Stimulated activated CD8-positive, alpha-beta memory T cell treated with anti-CD3 and anti-CD28 coated beads, Interleukin-4, amount 100 ng/mL, for 48 hours (primary cell): ENCODE data around the gene CA12.
"Not testable (repeated sequence)": the region's sequence is repeated elsewhere in the genome, so short reads cannot be mapped to it uniquely, and the experiment has no call there.

Source experiments
- DNase-seq: peaks from one replicate; pipeline ENCODE4 v3.0.0-alpha.2; 2020

Gene CA12

DNA sequence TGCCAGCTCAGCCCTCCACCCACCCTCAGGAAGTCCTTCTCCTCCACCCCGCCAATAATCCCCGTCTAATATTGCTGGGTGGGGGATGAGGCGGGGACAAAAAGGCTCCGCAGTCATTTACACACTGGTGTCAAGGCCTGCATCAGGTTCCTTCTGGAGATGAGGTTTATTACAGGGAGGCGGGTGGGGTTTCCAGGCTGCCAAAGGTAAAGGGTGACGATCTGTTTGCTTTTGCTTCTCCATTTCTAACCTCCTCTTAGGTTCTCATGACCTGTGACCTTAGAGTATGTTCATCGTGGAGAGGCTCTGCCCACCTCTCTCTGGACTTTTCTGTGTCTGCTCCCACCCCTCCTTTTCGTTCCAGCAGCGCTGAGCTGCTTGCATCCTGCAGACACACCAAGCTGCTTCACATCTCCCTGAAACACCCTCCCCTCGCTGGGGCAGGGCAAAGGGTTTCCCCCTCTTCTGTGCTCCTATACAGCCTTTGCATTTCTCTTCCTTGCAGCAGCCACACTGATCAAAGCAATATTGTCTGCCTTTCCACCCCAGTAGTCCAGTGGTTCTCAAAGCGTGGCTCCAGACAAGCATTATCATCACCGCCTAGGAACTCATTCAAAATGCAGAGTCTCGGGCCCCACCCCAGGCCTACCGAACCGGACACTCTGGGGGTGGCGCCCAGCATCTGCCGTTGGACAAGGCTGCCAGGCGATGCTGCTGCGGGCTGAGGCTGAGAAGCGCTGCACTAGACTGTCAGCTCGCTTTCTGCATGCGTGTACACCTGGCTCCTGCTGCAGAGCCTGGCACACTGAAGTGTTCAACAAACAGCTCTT, 26.6 kb downstream of the CA12 start:
- no peak for DNase-seq

DNA sequence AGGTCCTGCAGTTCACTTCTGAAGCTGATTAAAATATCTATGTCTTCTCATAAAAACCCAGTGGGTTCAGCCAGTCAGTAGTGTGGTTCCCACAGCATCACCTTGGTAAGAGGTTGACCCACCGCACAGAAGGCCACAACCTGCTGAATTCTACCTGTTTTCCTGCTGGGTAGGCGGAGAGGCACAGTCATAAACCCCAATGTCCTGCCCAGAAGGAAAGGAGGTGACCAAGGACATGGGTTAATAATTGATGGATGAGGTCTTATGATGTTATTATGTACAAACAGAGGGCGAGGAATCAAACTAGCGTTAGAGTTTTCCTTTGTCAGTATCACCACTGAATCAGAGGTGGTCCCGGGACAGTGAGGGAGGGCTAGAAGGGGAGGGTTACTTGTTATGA, 27.8 kb downstream of the CA12 start:
- no peak for DNase-seq

DNA sequence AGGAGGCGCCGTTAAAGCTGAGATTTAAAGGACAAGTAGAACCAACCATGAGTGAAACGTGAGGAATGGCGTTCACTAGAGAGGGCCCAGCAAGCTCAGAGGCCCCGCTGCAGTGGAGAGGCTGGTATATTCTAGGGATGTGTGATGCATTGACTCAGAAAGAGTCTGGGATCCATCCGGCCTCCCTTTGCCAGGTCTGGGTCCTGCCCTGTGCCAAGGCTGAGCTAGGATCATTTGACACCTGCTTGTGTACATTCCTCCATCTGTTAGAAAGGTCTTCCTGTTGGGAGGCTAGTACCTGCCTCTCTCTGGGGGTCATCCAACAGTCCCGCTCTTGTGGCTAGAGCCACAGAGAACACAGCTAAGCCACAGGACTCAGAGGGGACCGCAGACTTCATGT, 28.4 kb downstream of the CA12 start:
- no peak for DNase-seq

DNA sequence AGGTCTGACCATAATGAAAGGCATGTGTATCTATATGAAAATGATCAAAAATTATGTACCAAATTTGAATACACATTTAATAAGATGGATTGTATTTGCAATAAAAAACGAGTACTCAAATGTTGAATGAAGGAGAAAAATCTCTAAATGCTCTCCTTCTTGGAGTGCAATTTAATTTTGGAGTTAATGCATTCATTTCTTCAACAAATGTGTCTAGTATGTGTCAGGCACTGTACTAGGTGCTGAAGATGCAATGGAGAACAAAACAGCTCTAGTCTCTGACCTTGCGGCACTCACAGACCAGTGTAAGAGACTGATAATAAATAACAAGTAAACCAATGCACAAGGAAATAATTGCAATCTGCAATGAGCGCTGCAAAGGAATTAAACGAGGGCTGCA, 28.8 kb downstream of the CA12 start:
- DNase-seq: no peak

DNA sequence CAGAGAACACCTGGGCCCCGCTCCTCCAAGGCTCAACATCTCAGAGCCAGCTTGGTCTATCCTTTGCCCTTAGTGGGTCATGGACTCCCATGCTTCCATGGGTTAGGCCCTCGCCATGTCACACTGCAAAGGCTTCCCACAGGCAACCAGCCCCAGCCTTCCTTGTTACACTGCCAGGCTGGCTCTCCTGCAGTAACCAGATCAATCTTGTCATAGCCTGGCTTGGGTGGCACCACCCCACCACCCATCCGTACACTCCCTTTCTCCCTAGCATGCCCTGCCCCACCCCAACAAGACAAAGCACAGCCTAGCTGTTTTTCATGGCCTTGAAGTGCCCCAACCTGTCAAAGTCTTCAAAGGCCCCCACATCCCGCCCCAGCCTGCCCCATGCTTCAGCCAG, 30.5 kb downstream of the CA12 start:
- DNase-seq: no peak

DNA sequence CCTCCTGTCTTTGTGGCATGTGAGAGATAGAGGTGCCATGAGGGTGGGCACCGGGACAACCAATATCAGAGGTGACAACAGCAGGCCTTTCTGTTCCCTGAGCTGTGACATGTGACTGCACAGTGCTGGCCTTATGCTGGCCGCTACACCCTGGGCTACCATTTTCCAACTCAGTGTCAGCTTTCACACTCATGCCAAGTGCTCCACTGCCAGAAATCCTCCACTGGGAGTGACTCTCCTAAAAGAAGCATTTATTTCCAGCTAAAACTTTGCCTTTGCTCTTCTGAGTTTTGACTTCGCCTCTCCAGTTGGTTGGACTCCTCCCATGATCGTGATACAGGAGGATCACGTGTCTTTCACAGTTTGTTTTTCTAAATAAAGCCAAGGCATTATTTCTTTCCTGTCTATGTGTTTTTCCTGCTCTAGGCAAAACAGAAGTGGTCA, 31.4 kb downstream of the CA12 start:
- no peak for DNase-seq

DNA sequence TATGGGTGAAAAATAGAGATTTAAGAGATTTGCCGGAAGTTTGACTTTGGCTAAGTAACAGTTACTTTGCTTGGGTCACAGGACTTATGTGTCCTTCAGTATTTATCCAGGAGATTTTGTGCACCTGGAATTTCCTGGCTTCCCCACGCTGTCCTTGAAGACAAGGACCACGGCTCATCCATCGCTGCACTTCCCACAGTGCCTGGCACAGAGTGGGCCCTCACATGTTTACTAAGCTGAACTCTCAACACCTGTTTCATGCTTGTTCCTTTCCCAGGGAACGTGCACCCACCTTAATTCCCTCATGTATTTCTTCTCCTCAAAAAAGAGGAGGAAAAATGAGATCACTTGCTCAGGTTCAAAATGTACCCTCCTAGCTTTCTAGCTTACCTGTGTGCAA, 32.0 kb downstream of the CA12 start:
- no peak for DNase-seq

DNA sequence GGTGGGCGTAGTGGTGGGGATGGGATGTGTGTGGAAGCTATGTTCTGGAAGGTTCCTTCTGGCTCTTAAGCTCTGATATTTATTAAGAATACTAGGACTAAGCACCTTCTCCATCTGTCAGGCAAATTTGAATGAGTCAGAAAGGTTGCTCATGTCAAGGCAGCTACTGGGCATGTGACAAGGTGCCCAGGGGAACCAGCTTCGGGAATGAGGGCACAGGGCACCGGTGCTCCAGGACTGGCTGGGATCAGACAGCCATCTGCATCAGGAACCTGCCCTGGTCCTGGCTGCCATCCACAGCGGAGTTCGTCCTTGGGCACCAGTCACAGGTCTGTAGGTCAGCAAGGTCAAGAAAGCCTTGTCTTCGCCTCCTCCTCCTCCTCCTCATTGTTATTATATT, 32.5 kb downstream of the CA12 start:
- no peak for DNase-seq

DNA sequence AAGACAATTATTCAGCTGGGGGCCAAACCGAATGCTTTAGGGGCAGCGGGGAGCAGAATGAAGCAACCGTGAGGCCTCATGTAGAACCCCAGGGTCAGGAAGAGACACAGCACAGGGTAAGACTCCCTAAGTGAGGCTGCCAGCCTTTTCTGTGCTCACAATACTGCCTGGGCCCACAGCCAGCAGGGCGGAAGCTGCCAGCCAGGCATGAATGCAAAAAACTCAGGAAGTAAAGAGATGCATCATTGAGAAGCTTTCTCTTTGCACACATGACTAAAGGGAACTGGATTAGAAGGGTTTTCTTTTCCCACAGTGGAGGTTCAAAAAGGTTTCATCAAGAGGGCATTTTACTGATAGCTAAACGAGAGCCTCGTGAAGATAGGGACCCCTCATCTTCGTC, 33.3 kb downstream of the CA12 start:
- no peak for DNase-seq

DNA sequence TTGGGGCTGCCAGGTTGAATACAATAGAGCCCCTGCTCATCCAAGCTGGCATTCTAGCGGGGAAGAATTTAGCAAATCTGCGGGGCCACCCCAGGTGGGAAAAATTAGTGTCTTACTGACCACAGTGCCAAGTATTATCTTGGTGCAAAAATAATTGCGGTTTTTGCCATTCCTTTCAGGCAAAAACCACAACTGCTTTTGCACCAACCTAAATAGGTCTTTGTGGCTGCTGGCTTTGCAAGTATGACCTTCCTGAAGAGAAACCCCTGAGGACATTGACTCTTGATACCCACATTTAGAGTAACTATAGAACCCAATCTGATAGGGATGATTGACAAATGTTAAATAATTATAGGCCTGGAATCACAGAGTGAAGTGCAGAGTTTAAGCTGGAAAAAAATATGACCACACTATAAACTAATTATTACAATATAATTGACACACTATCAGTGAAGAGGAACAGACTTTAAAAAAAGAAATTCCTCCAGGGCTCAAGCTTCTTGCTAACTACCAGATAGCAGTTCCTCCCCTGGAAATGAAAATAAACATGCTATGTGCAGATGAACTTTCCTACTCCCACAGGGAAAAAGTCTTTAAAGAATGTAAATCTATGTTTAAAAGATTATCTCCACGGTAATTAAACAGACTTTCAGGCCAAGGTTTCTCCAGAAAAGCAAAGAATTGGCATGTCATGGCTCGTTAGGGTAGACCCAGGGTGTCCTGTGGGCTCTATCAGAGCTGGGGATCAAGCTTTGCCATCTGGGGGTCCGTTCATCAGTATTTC, 34.4 kb downstream of the CA12 start:
- no peak for DNase-seq

DNA sequence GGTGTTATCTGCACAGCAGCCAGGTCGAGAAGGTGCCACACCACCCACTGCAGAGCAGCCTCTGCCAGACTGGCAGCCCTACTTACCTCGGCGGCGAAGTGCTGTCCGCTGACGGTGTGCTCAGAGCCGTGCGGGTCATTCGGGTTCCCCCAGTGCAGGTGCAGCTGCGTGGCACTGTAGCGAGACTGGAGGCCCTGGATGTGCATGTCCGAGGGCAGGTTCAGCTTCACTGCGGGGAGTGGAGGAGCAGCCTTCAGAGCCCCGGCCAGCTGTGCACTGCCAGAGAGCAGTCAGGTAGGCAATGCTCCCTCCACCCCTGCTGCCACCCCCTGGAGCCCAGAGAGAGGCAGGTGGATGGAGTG, 36.3 kb downstream of the CA12 start:
- DNase-seq: no peak

DNA sequence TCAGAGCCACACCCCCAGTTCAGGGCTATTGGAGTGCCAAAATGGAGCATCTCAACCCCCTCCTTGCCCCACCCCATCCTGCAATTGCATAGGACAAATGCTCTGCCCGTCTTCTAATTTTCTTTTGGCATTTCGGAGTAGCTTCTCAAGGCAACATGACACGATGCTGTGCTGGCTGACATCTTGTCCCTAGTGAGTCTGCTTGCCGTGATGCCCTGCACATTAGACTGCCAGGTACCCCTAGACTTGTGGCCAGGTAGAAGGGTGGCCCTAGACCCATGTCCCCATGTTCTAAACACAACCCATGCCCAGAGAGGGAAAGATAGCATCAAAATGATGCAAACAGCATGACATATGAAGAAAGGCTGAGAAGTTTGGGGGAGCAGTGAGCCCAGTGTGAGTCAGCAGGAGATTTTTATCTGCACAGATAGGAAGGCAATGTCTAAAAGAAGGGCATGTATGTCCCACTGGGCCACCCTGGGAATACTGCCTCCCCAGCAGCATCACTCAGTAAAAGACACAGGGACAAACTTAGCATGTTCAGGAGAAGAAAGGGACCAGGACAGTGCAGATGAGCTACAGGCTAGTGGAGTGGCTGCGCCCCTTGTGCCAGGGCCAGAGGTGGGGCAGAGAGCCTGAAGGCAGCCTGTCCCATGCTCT, 36.8 kb downstream of the CA12 start:
- DNase-seq: no peak

DNA sequence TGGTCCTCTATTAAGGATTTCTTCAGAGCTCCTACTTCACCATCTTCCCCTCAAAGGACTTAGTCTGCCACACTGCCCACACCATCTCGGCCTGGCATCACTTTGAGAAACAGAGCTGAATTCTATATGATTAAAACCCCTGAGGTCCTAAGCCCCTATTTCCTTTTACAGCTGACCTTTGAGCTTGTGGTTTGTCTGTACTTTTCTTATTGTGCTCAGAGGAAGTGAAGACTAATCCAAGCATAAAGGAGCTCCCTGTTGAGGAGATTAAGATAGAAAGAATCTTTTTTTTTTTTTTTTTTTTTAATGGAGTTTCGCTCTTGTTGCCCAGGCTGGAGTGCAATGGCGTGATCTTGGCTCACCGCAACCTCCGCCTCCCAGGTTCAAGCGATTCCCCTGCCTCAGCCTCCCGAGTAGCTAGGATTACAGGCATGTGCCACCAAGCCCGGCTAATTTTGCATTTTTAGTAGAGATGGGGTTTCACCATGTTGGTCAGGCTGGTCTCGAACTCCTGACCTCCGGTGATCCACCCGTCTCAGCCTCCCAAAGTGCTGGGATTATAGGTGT, 38.6 kb downstream of the CA12 start:
- DNase-seq: not testable (repeated sequence)

DNA sequence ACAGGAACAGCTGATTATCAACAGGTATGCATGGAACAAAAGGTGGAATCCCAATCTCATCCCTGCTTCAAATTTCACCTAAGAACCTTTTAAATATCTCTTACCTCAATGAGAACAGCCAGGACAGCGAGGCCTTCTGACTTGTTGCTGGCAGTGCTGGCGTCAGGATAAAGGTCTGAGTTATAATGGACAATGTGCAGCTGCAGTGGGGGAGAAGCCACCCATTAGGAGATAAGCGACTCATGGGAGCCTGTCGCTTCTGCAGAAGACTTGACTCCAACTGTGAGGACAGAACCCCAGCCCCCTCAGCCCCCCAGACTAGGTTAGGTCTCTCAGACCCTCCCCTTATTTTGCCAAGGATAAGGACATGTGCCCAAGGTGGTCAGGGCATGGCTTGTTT, 39.7 kb downstream of the CA12 start:
- no peak for DNase-seq

DNA sequence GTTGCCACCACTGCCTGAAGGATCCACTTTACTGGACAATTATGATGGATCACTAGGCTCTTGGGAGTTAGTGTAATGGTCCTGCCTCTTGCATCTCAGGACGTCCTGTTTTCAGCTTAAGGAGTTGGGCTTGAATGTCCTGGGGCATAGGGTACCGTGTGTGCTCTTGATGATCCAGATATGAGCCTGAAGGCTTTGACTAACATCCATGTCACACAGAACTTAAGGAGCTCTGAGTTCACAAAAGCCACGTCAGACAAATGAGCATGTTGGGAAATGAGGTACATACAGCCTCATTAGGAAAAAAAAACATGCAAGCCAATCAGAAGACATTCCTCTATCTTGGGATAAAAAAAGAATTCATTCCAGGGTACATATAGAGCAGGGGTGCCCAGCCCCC, 40.8 kb downstream of the CA12 start:
- no peak for DNase-seq

DNA sequence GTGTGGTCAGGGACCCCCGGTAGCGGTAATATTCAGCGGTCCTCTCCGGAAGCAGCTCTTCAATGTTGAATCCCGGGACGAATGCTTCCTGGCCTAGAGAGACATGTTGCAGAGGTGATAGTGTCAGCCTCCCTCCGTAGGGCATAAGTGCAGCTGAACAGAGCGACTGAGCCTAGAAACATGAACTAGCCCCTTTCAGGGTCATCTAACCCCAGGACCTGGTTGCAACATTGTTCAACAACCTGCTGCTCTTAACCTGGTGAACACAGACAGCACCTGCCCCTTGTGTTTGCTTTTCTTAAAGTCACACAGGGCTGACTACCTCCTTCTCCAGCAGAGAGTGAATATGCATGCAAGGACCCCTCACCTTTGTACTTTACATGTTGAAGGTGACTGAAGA, 41.3 kb downstream of the CA12 start:
- no peak for DNase-seq

DNA sequence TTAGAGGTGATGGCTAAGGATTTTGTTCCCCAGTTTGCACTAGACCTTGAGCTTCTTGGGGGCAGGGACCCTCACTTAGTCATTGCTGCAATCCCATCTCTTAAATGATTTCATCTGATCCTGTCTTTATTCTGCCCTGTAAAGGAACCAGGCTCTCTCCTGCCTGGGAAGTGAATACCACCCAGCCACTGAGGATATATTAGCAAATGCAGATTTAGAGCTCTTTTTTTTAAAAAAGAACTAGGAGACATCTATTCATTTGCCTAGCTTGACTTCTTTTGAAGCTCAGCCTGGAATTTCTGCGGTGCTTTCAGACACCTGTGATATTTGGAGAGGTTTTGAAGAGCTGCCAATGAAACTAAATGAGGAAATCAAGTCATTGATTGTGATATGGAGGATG, 41.8 kb downstream of the CA12 start:
- DNase-seq: no peak

DNA sequence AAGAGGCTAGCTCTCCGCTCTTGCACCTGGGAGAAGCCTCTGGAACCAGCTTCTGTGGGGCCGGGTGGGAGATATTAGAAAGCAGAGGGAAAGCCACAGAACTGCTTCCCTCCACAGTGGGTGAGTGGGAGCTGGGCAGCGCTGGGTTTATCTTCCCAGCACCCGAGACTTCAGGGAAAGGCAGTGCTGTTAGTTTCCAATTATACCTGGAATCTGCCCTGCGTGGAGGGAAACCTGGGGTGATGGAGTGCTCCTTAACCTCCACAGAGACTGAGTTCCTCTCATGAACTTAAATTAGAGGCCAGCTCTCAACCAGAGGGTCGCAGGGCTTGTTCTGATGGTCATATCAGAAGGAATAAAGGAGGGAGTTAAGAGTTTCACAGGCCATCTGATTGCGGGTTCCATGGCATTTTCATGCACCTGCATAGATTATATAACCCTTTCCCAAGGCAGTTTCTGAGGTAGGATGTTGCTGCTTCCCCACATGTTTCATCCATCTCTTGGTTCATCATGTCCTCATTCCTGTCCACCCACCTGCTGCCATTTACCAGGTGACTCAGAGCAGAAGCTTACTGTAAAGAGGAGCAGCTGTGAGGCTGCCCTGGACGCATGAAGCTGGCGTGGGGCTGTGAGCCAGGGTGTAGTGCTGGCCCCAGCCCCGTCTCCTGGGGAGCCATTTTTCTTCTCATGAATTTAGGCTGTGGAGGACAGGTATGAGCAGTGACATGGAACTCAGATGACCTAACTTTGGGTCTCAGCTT, 42.5 kb downstream of the CA12 start:
- DNase-seq: no peak

DNA sequence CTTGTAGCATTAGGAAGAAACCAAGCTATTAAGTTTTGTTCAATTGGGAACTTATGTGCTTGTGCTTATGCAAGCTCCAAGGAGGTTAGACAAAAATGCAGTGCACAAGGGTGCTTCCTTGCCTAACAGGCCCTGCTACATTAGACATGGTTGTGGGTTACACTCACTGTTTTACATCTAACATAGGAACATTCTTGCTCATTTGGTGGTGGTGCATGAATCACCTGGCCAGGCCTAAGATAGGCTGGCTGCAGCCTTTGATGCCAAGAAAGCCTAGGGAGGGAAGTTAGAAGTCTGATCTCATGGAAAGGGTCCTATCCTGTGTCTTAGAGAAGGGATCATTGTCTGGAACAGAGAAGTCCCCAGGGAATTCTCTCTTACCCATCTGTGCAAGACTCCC, 43.5 kb downstream of the CA12 start:
- no peak for DNase-seq

DNA sequence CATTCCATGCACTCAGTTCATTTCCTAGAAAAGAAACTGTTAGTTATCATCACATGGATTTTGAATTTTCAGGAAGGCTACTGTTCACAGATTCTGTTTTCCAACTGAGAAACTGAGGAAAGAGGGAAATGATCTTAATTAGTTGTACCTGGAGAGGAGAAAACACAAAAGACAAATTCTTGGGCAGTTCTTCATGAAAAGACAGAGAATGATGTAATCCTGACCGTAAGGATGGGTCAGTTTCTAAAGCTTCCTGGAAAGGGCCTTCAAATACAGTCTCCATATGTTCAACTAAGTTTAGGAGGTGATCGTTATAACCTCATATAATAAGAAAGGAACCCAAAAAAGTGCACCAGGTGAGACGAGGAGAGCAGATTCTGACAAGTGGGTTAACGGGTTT, 44.6 kb downstream of the CA12 start:
- no peak for DNase-seq

DNA sequence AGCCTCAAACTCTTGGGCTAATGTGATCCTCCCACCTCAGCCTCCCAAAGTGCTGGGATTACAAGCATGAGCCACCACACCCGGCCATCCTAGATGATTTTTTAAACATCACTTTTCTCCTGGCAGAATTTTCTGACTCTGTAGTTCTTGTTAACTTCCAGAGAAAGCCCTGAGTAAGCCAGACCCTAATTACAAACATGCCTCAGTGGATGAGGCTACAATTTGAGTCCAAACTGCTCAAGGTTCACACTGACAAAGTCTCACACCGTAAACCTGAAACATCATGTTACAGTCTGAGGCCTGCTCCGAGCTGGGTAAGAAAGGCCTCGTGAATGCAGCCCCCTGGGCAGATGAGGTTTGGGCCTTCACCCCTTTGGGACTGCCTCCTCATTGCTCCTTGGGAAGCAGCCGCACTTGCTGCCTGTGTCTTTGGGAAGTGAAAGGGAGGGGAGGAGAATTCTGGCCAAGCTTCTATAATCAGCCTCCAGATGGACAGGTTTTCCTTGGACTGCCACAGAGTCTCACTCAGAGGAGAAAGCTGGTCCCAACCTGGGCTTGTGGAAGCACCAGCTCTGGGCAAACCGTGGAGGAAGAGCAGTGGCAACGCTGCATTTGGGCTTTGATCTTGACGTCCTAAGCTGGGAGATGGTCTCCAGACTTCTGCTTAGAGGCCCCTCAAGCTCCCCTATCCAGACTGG, 46.0 kb downstream of the CA12 start:
- no peak for DNase-seq

DNA sequence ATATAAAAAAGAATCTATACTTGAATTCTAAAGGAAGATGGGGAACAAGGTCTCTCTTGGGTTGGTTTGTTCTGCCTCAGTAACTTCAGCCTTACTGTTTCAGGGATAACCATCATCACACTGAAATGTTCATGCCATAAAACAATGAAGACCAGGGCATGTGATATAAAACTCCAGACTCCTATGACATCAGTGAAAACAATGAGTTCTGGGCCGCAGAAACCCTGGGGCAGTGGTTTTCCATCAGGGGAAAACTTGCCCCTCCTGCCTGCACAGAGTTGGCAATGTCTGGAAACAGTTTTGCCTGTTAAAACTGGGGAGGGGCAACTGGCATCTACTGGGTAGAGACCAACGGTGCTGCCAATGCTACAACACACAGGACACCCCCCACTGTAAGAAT, 46.8 kb downstream of the CA12 start:
- DNase-seq: no peak
